ENCODE measurements around the gene SCFD2. TPM values are rescaled to one million over a fixed set of nuclear protein-coding genes. Genes with fewer than 3 reads are reported as not detected.

Gene SCFD2
- total and polyA plus RNA-seq, 12 donors: 2.9 to 15.0 (median 9.7) TPM

DNA sequence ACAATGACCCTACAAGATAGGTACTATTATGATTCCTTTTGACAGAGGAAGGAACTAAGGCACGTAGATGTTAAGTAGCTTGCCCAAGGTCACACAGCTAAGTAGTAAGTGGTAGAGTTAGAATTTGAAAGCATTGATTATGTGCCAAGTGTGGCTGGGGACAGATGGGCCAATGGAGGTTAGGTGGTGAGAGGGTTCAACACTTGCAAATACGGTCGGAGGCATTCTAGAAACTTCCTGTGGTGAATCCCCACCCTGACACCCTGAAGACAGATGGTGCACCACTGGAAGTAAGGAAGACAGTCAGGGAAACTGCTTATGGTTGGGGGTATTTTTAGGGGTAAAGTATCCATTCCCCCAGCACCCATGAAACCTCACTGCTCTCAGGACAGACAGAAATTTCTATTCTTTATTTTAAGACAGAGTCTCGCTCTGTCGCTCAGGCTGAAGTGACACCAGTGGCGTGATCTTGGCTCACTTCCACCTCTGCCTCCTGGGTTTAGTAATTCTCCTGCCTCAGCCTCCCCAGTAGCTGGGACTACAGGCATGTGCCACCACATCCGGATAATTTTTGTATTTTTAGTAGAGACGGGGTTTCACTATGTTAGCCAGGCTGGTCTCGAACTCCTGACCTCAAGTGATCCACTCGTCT, 361.2 kb downstream of the SCFD2 start:
- WGBS, 2 donors: 93 to 94% methylated on average over 10 of the region's 10 CpGs
- H3K36me3 ChIP-seq: no peaks in the 10 kb centered on the region
- H3K4me1 ChIP-seq: peaks cover 0 to 28% (median 14%) of the 10 kb centered on the region in 9 donors
- H3K4me3 ChIP-seq: no peak overlapping the region
- H3K27ac ChIP-seq: peak overlapping the region in 1 of 10 donors; percentile 65
- no peaks in the 10 kb centered on the region for H3K27me3 ChIP-seq
- no peaks in the 10 kb centered on the region for H3K9me3 ChIP-seq
- TF ChIP-seq, protein P1, sequence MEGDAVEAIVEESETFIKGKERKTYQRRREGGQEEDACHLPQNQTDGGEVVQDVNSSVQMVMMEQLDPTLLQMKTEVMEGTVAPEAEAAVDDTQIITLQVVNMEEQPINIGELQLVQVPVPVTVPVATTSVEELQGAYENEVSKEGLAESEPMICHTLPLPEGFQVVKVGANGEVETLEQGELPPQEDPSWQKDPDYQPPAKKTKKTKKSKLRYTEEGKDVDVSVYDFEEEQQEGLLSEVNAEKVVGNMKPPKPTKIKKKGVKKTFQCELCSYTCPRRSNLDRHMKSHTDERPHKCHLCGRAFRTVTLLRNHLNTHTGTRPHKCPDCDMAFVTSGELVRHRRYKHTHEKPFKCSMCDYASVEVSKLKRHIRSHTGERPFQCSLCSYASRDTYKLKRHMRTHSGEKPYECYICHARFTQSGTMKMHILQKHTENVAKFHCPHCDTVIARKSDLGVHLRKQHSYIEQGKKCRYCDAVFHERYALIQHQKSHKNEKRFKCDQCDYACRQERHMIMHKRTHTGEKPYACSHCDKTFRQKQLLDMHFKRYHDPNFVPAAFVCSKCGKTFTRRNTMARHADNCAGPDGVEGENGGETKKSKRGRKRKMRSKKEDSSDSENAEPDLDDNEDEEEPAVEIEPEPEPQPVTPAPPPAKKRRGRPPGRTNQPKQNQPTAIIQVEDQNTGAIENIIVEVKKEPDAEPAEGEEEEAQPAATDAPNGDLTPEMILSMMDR (IDR thresholded peaks at IDR 0.05): no peak
- DNase-seq (no peak), ATAC-seq (no peak)
- intact Hi-C loops (cut with DNase I): no loop called here

DNA sequence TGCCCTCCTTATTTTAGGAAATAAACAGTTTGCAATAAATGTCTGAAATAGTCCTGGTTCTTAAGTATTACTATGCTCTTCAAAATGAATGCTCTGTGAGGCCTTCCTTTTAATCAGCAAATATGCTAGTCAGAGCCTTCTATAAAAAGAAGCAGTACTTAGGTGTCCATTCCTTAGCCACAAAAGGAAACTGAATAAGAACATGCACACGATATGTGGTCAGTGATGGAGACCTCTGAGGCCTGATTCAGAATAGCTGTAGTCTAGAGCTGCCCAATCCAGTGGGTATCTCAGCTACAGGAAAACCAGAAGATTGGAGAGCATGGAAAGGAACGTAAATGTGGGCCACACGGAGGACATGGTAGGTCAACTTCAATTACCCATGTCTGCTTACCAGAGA, 361.9 kb downstream of the SCFD2 start:
- Histone ChIP-seq H3K36me3 (no peaks in the 10 kb centered on the region), H3K27me3 (no peaks in the 10 kb centered on the region), H3K4me1 (peaks cover 0 to 27% (median 12%) of the 10 kb centered on the region in 9 donors), H3K9me3 (no peaks in the 10 kb centered on the region), H3K27ac (no peak overlapping the region), H3K4me3 (no peak overlapping the region)
- DNase-seq (no peak), ATAC-seq (peak in 3 of 8 donors; percentile 41 to 48 (median 43))
- intact Hi-C loops (cut with DNase I): no loop called here
- WGBS, 2 donors: 77 to 85% methylated on average over 3 of the region's 3 CpGs
- TF ChIP-seq, protein P1 (IDR thresholded peaks at IDR 0.05): no peak

DNA sequence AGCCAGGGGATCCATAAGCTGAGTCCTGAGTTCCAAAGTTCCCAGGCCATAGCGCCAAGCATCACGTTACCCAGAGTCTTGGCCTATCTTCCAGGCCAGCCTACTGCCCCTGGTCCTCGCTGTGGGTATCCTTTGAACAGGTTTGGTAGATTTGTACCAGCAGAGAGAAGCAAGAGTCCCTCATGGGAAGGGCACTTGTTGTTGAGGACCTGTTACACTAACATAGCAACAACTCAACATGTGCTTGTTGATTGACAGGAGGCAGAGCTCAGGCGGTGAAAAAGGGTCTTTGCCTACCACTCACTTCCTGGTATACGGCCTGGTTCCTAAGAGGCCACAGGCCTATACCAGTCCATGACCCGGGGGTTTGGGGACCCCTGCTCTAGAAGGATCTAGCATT, 365.3 kb downstream of the SCFD2 start:
- TF ChIP-seq, protein P1 (IDR thresholded peaks at IDR 0.05): no peak

DNA sequence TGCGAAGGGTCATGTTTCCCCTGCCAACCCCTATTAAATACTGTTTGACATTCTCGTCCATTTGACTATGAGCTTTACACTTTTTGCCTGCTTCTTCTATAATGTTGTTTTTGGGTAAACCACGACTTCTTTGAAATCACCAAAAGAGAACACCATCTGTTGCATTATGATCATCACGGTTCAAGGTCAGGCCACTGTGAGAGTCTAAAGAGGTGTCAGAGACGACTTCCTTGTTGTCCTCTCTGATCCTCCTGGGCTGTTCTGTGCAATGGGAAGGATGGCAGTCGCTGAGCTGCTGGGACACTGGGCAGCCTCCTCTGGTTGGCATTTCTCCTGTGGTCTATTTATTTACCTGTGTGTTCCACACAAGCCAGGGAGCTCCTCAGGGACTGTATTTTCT, 366.2 kb downstream of the SCFD2 start:
- TF ChIP-seq, protein P1 (IDR thresholded peaks at IDR 0.05): no peak
- Histone ChIP-seq H3K9me3 (no peaks in the 10 kb centered on the region), H3K4me3 (no peak overlapping the region), H3K27ac (no peak overlapping the region), H3K27me3 (no peaks in the 10 kb centered on the region), H3K4me1 (peaks cover 19 to 41% (median 33%) of the 10 kb centered on the region in 9 donors), H3K36me3 (no peaks in the 10 kb centered on the region)
- WGBS, 2 donors: 85 to 88% methylated on average over 6 of the region's 6 CpGs
- intact Hi-C loops (cut with DNase I): loop anchor here in 1 of 10 donors (5.0 kb wide), 1 partner anchor 1233 kb away; no protein-coding TSS in a partner anchor
- no peak for DNase-seq
- ATAC-seq: no peak

More for the DNA sequence above, 365.3 kb downstream of the SCFD2 start:
- Histone ChIP-seq H3K27ac (no peak overlapping the region), H3K4me3 (no peak overlapping the region), H3K36me3 (no peaks in the 10 kb centered on the region), H3K4me1 (peaks cover 19 to 40% (median 30%) of the 10 kb centered on the region in 9 donors), H3K27me3 (no peaks in the 10 kb centered on the region), H3K9me3 (no peaks in the 10 kb centered on the region)
- DNase-seq: no peak
- ATAC-seq: no peak
- 88 to 92% methylated on average over 6 of the region's 6 CpGs for WGBS, 2 donors
- intact Hi-C loops (cut with DNase I): no loop called here

Measured in heart right ventricle (tissue), 16 donors.